Endothelial cell (in vitro differentiated cells): ENCODE measurements around the gene EPS8L3. TPM values are rescaled to one million over a fixed set of nuclear protein-coding genes. Genes with fewer than 3 reads are reported as not detected.
"Not testable (repeated sequence)": the region's sequence is repeated elsewhere in the genome, so short reads cannot be mapped to it uniquely, and the experiment has no call there.

Experiments
- DNase-seq: peaks from one replicate; pipeline ENCODE4 v3.0.0; 2021; ENCODE audit warnings: low spot score
- H3K27ac Mint-ChIP-seq: one replicate; pipeline ENCODE4 v1.8.0; 2021; ENCODE audit warnings: mixed read lengths, inconsistent platforms; ENCODE audit not compliant: unreplicated experiment
- H3K27me3 Mint-ChIP-seq: one replicate; pipeline ENCODE4 v1.8.0; 2021; ENCODE audit warnings: mild to moderate bottlenecking, moderate library complexity, mixed read lengths, inconsistent platforms; ENCODE audit not compliant: unreplicated experiment
- H3K36me3 Mint-ChIP-seq: one replicate; pipeline ENCODE4 v1.8.0; 2021; ENCODE audit warnings: mild to moderate bottlenecking, low read depth, mixed read lengths, inconsistent platforms; ENCODE audit not compliant: unreplicated experiment
- H3K4me1 Mint-ChIP-seq: one replicate; pipeline ENCODE4 v1.8.0; 2021; ENCODE audit warnings: mild to moderate bottlenecking, mixed read lengths, inconsistent platforms; ENCODE audit not compliant: unreplicated experiment
- H3K4me3 Mint-ChIP-seq: one replicate; pipeline ENCODE4 v1.8.0; 2021; ENCODE audit warnings: mild to moderate bottlenecking, mixed read lengths, inconsistent platforms; ENCODE audit not compliant: unreplicated experiment
- H3K9me3 Mint-ChIP-seq: one replicate; pipeline ENCODE4 v1.8.0; 2021; ENCODE audit warnings: mixed read lengths, inconsistent platforms; ENCODE audit not compliant: unreplicated experiment
- CTCF ChIP-seq: fragments of 200-600 bp; sonication (generic); IDR thresholded peaks from one replicate; pipeline ENCODE4 v1.5.0; 2021; ENCODE audit warnings: antibody characterized with exemption; ENCODE audit not compliant: unreplicated experiment
- total RNA-seq: library from RNA; stranded (reverse); fragmentation: NEBNext Ultra II Directional; extraction: Animal tissue kit (Norgen Biotek cat#: 25700); gene quantifications from one replicate; pipeline ENCODE4 v1.2.1, GENCODE V29; 2021; ENCODE audit not compliant: unreplicated experiment

Gene EPS8L3
- total RNA-seq, 1 donor from 2014 or later = not detected

GRCh38 chr1:109768335-109768650 lies 4.6 kb upstream of the EPS8L3 start:
- peaks cover 7% of the 10 kb centered on the region for H3K4me1 Mint-ChIP-seq
- TF ChIP-seq CTCF = no peak
- no peak overlapping the region for H3K4me3 Mint-ChIP-seq
- no peaks in the 10 kb centered on the region for H3K9me3 Mint-ChIP-seq
- no peaks in the 10 kb centered on the region for H3K36me3 Mint-ChIP-seq
- no peak for DNase-seq
- H3K27ac Mint-ChIP-seq = no peak overlapping the region
- H3K27me3 Mint-ChIP-seq = peaks cover 4% of the 10 kb centered on the region

GRCh38 chr1:109767637-109768334 lies 4.1 kb upstream of the EPS8L3 start:
- DNase-seq = no peak
- H3K4me3 Mint-ChIP-seq = no peak overlapping the region
- peaks cover 6% of the 10 kb centered on the region for H3K27me3 Mint-ChIP-seq
- H3K27ac Mint-ChIP-seq = no peak overlapping the region
- peaks cover 2% of the 10 kb centered on the region for H3K36me3 Mint-ChIP-seq
- H3K4me1 Mint-ChIP-seq = peaks cover 12% of the 10 kb centered on the region
- TF ChIP-seq CTCF = no peak
- no peaks in the 10 kb centered on the region for H3K9me3 Mint-ChIP-seq

GRCh38 chr1:109766991-109767636 lies 3.4 kb upstream of the EPS8L3 start:
- H3K27ac Mint-ChIP-seq, H3K4me3 Mint-ChIP-seq, H3K9me3 Mint-ChIP-seq, DNase-seq, H3K36me3 Mint-ChIP-seq: not testable (repeated sequence)
- H3K4me1 Mint-ChIP-seq = peaks cover 19% of the 10 kb centered on the region
- H3K27me3 Mint-ChIP-seq = peaks cover 10% of the 10 kb centered on the region

GRCh38 chr1:109765896-109766615 lies 2.3 kb upstream of the EPS8L3 start:
- Mint-ChIP-seq H3K36me3 (peaks cover 9% of the 10 kb centered on the region), H3K27ac (no peak overlapping the region), H3K4me3 (no peak overlapping the region), H3K9me3 (no peaks in the 10 kb centered on the region), H3K27me3 (peaks cover 10% of the 10 kb centered on the region), H3K4me1 (peaks cover 20% of the 10 kb centered on the region)
- DNase-seq = no peak
- no peak for TF ChIP-seq CTCF

- DNase-seq = no peak
- Mint-ChIP-seq H3K9me3 (no peaks in the 10 kb centered on the region), H3K27me3 (peaks cover 10% of the 10 kb centered on the region), H3K4me1 (peaks cover 20% of the 10 kb centered on the region), H3K27ac (no peak overlapping the region), H3K4me3 (no peak overlapping the region), H3K36me3 (peaks cover 9% of the 10 kb centered on the region)
- TF ChIP-seq CTCF = no peak
These were observed 1.7 kb upstream of the EPS8L3 start for GRCh38 chr1:109765483-109765815.
